Measurements from ENCODE around the gene SLC22A15.
"Not testable (repeated sequence)": the region's sequence is repeated elsewhere in the genome, so short reads cannot be mapped to it uniquely, and the experiment has no call there.

Gene SLC22A15

DNA sequence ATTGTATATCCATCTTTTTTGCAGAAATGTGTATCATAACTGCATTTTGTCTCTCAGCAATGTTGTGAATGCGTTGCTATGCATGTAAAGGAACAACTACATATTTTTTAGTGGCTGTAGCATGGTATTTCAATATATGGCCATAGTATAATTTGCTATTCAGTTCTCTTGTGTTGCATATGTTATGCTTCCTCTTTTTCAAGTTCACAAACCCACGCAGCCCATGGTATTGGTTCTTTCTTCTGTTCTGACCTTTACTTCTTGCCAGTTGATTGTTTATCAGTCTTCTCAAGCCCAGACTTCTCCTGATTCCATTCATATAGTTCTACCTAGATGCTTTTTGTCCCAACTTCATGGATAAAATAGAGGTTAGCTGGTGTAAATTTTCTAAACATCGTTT is 6.1 kb downstream of the SLC22A15 start:
- DNase-seq: peak; percentile 78

- no peak for DNase-seq
These were observed 7.3 kb downstream of the SLC22A15 start for GRCh38 chr1:115983584-115983983.

- no peak for DNase-seq
These were observed 11.3 kb downstream of the SLC22A15 start for GRCh38 chr1:115987623-115988022.

- no peak for DNase-seq
These were observed 12.6 kb downstream of the SLC22A15 start for GRCh38 chr1:115988953-115989352.

- no peak for DNase-seq
These were observed 13.4 kb downstream of the SLC22A15 start for GRCh38 chr1:115989699-115990098.

DNA sequence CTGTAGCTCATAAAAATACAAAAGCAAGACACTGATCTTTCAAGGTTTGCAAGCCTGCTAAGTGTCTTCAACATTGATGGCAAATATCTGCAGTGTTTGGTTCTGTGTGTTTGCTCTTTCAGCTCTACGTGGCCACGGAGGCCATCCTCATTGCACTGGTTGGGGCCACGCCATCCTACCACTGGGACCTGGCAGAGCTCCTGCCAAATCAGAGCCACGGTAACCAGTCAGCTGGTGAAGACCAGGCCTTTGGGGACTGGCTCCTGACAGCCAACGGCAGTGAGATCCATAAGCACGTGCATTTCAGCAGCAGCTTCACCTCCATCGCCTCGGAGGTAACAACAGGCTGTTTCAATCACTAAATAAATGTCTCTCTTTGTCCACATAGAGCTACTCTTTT is 15.6 kb downstream of the SLC22A15 start:
- DNase-seq: no peak

DNA sequence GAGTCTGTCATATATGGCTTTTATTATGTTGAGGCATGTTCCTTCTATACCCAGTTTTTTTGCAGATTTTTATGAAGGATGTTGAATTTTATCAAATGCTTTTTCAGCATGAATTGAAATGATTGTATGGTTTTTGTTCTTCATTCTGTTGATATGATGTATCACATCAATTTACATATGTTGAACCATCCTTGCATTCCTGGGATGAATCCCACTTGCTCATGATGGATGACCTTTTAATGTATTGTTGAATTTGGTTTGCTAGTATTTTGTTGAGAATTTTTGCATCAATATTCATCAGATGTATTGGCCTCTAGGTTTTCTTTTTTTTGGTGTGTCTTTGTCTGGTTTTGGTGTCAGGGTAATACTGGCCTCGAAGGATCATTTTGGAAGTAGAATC is 21.6 kb downstream of the SLC22A15 start:
- not testable (repeated sequence) for DNase-seq

DNA sequence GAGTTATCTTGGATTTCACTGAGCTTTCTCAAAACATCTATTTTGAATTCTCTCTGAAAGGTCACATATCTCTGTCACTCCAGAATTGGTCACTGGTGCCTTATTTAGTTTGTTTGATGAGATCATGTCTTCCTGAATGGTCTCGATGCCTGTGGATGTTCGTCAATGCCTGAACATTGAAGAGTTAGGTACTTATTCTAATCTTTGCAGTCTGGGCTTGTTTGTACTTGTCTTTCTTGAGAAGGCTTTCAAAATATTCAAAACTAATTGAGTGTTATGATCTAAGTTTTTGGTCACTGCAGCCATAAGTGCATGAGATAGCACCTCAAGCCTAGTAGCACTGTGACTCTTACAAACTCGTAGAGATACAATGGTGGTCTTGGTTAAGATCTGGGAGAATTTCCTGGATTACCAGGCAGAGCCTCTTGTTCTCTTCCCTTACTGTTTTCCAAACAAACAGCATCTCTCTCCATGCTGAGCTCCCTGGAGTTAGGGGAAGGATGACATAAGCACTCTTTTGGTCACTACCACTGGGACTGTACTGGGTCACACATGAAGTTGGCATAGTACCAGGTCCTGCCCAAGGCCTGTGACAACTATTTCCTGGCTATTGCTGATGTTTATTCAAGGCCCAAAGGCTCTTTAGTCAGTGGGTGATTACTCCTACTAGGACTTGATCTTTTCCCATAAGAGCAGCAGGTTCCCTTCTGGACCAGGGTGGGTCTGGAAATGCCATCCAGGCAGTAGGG is 25.6 kb downstream of the SLC22A15 start:
- DNase-seq: peak; percentile 60

DNA sequence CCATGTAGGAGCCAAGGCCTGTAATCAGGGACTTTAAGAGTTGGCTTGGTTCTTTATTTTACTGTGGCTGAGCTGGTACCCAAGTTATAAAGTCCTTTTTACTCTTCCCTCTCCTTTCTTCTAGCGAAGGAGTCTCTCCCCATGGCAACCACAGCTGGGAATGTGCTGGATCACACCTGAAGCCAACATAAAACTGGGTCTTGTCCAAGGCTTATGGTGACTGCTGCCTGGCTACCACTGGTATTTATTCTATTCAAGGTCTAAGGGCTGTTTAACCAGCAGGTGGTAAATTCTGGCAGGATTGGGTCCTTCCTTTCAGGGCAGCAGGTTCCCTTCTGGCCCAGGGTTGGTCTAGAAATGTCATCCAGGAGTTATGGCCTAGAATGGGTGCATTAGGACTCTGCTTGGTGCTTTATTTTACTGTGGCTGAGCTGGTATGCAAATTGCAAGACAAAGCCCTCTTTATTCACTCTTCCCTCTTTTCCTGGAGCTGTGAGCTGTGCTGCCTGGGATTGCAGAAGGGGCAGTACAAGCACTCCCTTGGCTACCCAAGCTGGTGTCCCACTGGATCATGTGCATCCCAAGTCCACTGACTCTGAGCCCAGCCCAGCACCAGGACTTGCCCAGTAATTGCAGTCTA is 26.6 kb downstream of the SLC22A15 start:
- DNase-seq: no peak

DNA sequence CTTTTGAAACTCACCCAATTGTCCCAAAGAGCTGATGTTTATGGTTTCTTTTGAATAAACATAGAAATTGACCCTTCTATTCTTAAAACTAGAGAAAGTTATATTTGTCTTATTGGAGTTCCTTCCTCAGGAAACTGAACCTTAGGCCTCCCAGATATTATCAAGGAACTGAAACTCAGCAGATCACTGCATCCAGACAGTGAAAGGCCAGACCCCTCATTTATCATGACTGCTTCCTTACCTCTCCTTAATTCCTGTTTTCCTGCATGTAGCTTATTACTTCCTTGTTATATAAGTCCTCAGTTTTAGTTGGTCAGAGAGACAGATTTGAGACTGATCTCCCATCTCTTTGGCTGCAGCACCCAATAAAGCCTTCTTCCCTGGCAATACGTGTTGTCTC is 27.5 kb downstream of the SLC22A15 start:
- peak; percentile 31 for DNase-seq

DNA sequence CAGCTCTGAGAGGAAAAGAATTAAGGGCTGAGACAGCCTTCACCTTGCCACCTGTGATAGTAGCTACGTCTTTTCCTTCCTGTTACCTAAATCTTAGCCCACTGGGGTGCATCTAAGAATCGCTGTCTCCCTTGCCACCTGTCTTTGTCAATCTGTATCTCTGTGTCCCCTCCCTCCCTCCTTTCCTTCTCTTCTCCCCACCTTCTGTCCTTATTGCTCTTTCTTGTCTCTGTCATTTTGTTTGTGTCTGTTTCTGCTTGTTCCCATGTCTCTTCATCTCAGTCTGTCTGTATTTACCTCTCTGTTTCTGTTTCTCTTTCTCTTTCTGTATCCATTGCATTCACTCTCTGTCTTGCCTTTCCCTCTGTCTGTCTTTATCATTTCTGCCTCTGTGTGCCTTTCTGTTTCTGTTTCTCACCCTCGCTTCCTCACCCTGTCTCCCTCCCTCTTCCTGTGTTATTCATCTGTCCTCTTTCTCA is 30.2 kb downstream of the SLC22A15 start:
- peak; percentile 74 for DNase-seq

DNA sequence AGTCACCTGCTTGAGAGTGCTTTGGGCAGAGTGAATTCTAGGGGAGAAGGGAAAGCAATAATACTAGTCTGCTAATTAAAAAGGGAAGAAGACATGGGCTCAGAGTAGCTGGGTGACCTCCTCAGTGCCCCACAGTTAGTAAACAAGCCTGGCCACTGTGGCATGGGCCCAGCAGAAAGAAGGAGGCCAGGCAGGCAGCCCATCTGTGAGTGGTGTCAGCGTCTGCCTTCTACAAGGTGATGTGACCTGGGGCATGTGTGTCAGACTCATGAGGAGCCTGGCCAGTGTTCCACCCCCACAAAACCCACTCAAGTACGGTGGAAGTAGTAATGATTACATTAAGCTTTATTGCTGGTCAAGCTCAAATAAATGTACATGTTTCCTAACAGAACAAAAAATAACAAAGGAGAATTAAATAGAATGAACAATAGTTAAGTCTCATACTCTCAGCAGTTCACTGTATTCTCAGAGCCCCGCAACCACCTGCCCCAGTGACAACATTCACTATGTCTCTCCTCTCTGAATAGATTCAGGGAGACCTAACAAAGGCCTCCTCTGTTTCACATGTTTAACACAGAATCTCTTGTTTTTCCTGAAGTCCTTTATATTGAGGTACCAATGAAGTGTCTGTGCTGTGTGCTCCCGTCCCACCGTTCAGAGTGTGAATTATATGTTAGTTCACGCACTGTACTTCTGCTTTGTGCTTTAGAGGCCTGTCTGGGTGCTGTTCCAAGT is 32.5 kb downstream of the SLC22A15 start:
- DNase-seq: no peak

DNA sequence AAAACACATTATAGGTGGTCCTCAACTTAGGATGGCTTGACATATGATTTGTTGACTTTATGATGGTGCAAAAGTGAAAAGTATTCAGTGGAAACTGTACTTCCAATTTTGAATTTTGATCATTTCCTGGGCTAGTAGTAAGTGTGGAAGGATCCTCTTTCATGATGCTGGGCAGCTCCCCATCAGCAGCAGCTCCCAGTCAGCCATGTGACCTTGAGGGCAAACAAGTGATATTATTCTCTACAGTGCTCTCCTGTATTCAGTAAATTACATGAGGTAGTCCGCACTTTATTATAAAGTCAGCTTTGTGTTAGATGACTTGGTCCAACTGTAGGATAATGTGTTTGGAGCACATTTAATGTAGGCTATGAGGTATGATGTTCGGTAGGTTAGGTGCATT is 36.4 kb downstream of the SLC22A15 start:
- DNase-seq: no peak

DNA sequence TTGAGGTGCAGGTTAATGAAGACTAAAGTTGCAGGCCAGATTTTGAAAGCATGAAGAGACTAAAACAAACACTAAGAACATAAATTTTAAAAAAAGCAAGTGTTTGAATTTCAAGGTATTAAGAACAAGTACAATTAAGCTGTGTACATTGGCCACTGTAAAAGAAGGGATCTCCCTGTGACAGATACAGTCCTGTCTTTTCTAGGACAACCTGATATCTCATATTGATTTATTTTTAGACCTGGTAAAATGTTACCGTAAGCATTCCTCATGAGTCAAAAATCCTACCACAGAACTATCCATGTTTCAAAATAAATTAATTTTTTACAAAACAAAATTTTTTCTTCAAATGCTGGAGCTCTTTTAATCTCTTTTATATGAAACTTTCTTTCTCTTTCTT is 39.4 kb downstream of the SLC22A15 start:
- DNase-seq: no peak

- DNase-seq: no peak
These were observed 41.7 kb downstream of the SLC22A15 start for GRCh38 chr1:116018007-116018406.

DNA sequence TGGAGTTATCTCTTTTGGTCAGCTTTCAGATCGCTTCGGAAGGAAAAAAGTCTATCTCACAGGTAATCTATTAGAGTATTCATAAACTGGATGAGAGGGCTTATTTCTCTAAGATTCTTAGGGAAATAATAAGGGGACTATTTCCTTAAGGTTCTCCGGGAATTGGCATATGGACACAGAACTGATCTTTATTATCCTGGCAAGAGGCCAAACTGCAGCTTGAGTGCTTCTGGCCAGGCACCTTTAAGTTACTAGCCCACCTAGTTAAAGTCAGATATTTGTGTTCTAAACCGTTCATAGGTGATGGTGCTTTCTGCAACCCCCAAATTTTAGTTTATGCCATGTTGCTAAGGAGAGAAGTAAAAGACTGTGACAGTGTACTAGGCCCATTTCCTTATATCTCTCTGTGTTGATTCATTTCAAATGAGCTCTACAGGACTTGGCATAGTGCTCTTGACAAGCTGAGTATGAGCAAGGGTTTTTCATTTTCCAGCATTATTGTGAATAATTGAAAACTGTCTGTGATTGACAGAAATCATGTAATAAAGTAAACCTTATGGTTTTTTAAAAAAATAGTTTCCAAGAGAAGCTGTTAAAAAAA is 43.4 kb downstream of the SLC22A15 start:
- DNase-seq: no peak

DNA sequence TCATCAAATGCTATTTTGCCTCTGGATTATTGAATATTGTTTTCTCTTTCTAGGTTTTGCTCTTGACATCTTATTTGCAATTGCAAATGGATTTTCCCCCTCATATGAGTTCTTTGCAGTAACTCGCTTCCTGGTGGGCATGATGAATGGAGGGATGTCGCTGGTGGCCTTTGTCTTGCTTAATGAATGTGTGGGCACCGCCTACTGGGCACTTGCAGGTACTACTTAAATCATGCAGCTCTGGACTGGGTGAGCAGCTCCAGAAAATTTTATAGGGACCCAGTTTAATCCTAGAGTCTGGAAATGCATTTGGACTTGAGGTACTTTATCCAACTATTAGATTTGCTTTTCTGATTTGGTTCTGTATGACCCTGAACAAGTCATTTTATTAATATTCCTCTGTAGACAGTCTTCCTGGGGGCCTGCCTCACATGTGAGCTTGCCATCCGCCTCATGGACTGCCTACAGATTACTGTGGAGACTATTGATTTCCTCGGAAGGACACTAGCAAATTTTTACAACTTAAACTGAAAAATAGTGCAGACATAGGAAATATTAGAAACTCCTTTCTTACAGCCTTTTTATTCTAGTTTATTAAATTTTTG is 44.5 kb downstream of the SLC22A15 start:
- peak; percentile 75 for DNase-seq

GRCh38 chr1:116024626-116025025 is 48.3 kb downstream of the SLC22A15 start:
- DNase-seq: peak; percentile 17

GRCh38 chr1:116026631-116027030 is 50.3 kb downstream of the SLC22A15 start:
- no peak for DNase-seq

- no peak for DNase-seq
These were observed 55.1 kb downstream of the SLC22A15 start for GRCh38 chr1:116031302-116031835.

GRCh38 chr1:116033322-116033721 is 57.0 kb downstream of the SLC22A15 start:
- no peak for DNase-seq

GRCh38 chr1:116036255-116036654 is 59.9 kb downstream of the SLC22A15 start:
- DNase-seq: no peak

DNA sequence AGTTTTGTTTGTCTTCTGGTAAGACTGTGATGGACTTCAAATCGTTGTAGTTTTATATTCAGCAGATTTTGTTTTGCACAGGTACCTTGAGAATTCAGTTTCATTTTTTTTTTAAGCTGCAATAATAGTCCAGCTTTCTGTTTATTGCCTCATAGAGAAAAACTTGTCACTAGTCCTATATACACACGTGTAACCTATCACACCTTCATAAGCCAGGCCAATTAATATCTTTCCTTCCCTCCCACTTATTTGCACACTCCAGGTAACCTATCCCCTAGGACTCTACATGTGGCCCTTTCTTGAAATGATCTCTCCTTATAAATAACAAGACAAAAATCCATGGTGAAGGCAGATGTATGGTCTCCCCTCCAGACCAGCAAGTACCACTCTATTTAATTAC is 62.4 kb downstream of the SLC22A15 start:
- DNase-seq: no peak

Data from suppressor macrophage treated with lipopolysaccharide for 4 hours (primary cell).